Natural killer cell (primary cell): ENCODE measurements around the gene RAB6B. TPM values are rescaled to one million over a fixed set of nuclear protein-coding genes. Genes with fewer than 3 reads are reported as not detected.

Experiments
- ATAC-seq, 3 donors: fragments of 150-1000 bp in 2 of 3; fragments of 200-7000 bp in 1 of 3; cut with Tn5 transposase; 1 replicate in 1 of 3; 2 replicates in 2 of 3; pipeline ENCODE4 v1.10.0; 2021; ENCODE audit warnings: mild to moderate bottlenecking in 2 of 3, moderate library complexity in 2 of 3
- DNase-seq, 2 donors: peaks; one replicate each; pipeline versions ENCODE4 v3.0.0 to v3.0.0-alpha.2; 2013 to 2021; ENCODE audit warnings: mixed read lengths in 1 of 2
- H3K27ac ChIP-seq: one replicate; pipeline ENCODE4 v1.5.1; 2013; ENCODE audit warnings: mild to moderate bottlenecking, low read length
- H3K27me3 ChIP-seq: one replicate; pipeline ENCODE4 v1.6.1; 2013; ENCODE audit warnings: low read length; ENCODE audit not compliant: control insufficient read depth, insufficient read depth
- H3K36me3 ChIP-seq: one replicate; pipeline ENCODE4 v1.6.1; 2013; ENCODE audit warnings: low read length; ENCODE audit not compliant: control insufficient read depth, insufficient read depth
- H3K4me1 ChIP-seq: one replicate; pipeline ENCODE4 v1.6.1; 2013; ENCODE audit warnings: low read length; ENCODE audit not compliant: control insufficient read depth, insufficient read depth
- H3K4me3 ChIP-seq: one replicate; pipeline ENCODE4 v1.5.1; 2013; ENCODE audit warnings: low read length
- H3K9me3 ChIP-seq: one replicate; pipeline ENCODE4 v1.6.1; 2013; ENCODE audit warnings: low read length; ENCODE audit not compliant: control insufficient read depth, insufficient read depth
- H3K27ac Mint-ChIP-seq, 2 donors: one replicate each; pipeline ENCODE4 v1.8.0; 2022; ENCODE audit warnings: mild to moderate bottlenecking in 2 of 2, mixed read lengths in 2 of 2, moderate library complexity in 1 of 2
- H3K27me3 Mint-ChIP-seq, 2 donors: one replicate each; pipeline ENCODE4 v1.8.0; 2022; ENCODE audit warnings: low read depth in 2 of 2, mixed read lengths in 2 of 2
- H3K36me3 Mint-ChIP-seq: one replicate; pipeline ENCODE4 v1.8.0; 2022; ENCODE audit warnings: mixed read lengths
- H3K4me1 Mint-ChIP-seq, 2 donors: one replicate each; pipeline ENCODE4 v1.8.0; 2022; ENCODE audit warnings: mixed read lengths in 2 of 2
- H3K4me3 Mint-ChIP-seq: one replicate; pipeline ENCODE4 v1.8.0; 2022; ENCODE audit warnings: mild to moderate bottlenecking, moderate library complexity, mixed read lengths
- H3K9me3 Mint-ChIP-seq, 2 donors: one replicate each; pipeline ENCODE4 v1.8.0; 2022; ENCODE audit warnings: mixed read lengths in 2 of 2
- CTCF ChIP-seq: fragments of 200-600 bp; IDR thresholded peaks from one replicate; pipeline ENCODE4 v1.8.0; 2022; ENCODE audit warnings: antibody characterized with exemption
- WGBS: methylation state at CpG from one replicate; pipeline ENCODE4 v1.1.7; 2013; ENCODE audit warnings: missing lambda C conversion rate; ENCODE audit not compliant: insufficient coverage; 5-methylcytosine and 5-hydroxymethylcytosine counted together
- intact Hi-C: fragments of 100-400 bp; cut with micrococcal nuclease; formaldehyde crosslinking; loops from one replicate; pipeline ENCODE4 v1.14.2; 2022
- total RNA-seq, 4 donors: library from RNA; stranded (reverse); fragments of 120-200 nt in 1 of 4; gene quantifications; one replicate each; pipeline versions ENCODE4 v1.2.3 to v1.2.4, GENCODE V29; 2013 to 2022

Gene RAB6B
- total RNA-seq, 3 donors from 2014 or later (not counting 1 experiment from before 2014, with no cell fraction given), result 1.4 to 2.7 (median 1.6) TPM

DNA sequence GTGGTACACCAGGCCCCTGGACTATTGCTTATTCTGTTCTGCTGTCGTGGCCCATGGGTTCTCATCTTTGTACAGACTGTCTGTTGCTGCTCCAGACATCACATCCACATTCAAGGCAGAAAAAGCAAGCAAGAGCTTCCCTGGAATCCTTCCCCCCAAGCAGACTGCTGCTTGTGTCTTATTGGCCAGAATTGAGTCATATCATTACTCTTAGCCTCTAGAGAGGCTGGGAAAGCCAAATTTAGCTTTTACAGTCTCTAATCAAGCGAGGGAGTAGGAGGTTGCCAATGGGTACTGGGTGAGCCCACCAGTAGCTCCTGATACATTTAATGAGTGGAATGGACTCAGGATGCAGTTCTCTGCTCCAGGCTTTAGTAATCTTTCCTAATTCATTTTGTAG, 39.4 kb downstream of the RAB6B start:
- H3K36me3 ChIP-seq, result no peaks in the 10 kb centered on the region
- H3K4me1 ChIP-seq, result no peaks in the 10 kb centered on the region
- intact Hi-C loops, result no loop called here
- H3K27me3 Mint-ChIP-seq, result no peaks in the 10 kb centered on the region
- H3K9me3 ChIP-seq, result no peaks in the 10 kb centered on the region
- no peak for DNase-seq
- no peak for TF ChIP-seq CTCF
- no peak for ATAC-seq
- no peaks in the 10 kb centered on the region for H3K36me3 Mint-ChIP-seq
- peaks cover 0 to 12% of the 10 kb centered on the region in 2 donors for H3K4me1 Mint-ChIP-seq
- no peak overlapping the region for H3K27ac Mint-ChIP-seq
- no peak overlapping the region for H3K4me3 Mint-ChIP-seq
- H3K27me3 ChIP-seq, result no peaks in the 10 kb centered on the region
- no peaks in the 10 kb centered on the region for H3K9me3 Mint-ChIP-seq
- 78% methylated on average over 2 of the region's 2 CpGs for WGBS
- no peak overlapping the region for H3K4me3 ChIP-seq
- no peak overlapping the region for H3K27ac ChIP-seq

GRCh38 chr3:133855772-133856171, 39.9 kb downstream of the RAB6B start:
- Histone ChIP-seq H3K4me1 (no peaks in the 10 kb centered on the region), H3K27ac (no peak overlapping the region), H3K9me3 (no peaks in the 10 kb centered on the region), H3K4me3 (no peak overlapping the region), H3K27me3 (no peaks in the 10 kb centered on the region), H3K36me3 (no peaks in the 10 kb centered on the region)
- DNase-seq (no peak), ATAC-seq (no peak)
- Mint-ChIP-seq H3K36me3 (no peaks in the 10 kb centered on the region), H3K4me3 (no peak overlapping the region), H3K27me3 (no peaks in the 10 kb centered on the region), H3K27ac (no peak overlapping the region), H3K9me3 (no peaks in the 10 kb centered on the region), H3K4me1 (peaks cover 0 to 16% of the 10 kb centered on the region in 2 donors)
- TF ChIP-seq CTCF, result no peak
- intact Hi-C loops, result no loop called here
- WGBS, result 69% methylated on average over 6 of the region's 6 CpGs

GRCh38 chr3:133855002-133855370, 40.7 kb downstream of the RAB6B start:
- 91% methylated on average over 4 of the region's 4 CpGs for WGBS
- Mint-ChIP-seq H3K4me3 (no peak overlapping the region), H3K4me1 (peaks cover 0 to 16% of the 10 kb centered on the region in 2 donors), H3K27me3 (peaks cover 0 to 5% of the 10 kb centered on the region in 2 donors), H3K27ac (no peak overlapping the region), H3K9me3 (no peaks in the 10 kb centered on the region), H3K36me3 (no peaks in the 10 kb centered on the region)
- H3K4me1 ChIP-seq, result no peaks in the 10 kb centered on the region
- no peak for TF ChIP-seq CTCF
- ATAC-seq (no peak), DNase-seq (no peak)
- H3K36me3 ChIP-seq, result no peaks in the 10 kb centered on the region
- no peak overlapping the region for H3K4me3 ChIP-seq
- no peaks in the 10 kb centered on the region for H3K9me3 ChIP-seq
- no peak overlapping the region for H3K27ac ChIP-seq
- intact Hi-C loops, result no loop called here
- no peaks in the 10 kb centered on the region for H3K27me3 ChIP-seq

DNA sequence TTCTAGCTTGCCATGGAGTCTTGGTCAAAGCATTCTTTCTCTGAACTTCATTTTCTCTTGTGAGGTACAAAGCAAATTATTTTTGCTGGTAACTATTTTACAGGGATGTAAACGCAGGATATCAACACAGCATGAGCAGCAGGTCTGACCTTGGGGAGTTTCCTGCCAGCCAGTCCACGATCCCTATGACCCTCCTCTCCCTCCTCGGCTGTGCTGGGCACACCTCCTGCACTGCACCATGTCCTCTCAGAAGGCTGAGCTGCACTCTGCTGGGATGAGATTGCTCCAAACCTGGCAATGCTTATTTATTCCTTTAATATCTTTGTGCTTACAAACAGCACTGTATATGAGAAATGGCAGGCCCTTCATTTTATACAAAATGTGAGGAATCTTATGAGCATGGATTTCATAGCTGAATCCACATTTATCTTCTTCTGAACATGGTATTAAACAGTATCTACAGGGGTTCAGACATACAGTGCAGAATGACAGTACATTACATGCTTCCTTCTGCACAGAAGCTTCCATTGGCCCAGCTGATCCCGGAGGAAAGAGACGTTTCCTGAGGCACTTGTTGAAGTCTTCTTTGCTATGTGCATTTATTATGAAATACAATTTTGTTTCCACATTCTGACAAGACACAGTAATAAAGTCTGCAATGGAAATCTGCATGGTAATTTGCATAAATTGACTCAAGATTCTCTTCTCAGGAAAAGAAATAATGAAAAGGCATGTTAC, 41.2 kb downstream of the RAB6B start:
- TF ChIP-seq CTCF, result no peak
- H3K9me3 Mint-ChIP-seq, result no peaks in the 10 kb centered on the region
- no peaks in the 10 kb centered on the region for H3K4me1 ChIP-seq
- ATAC-seq (no peak), DNase-seq (no peak)
- no peaks in the 10 kb centered on the region for H3K9me3 ChIP-seq
- H3K27me3 ChIP-seq, result no peaks in the 10 kb centered on the region
- no peaks in the 10 kb centered on the region for H3K36me3 ChIP-seq
- H3K4me3 ChIP-seq, result no peak overlapping the region
- no peaks in the 10 kb centered on the region for H3K36me3 Mint-ChIP-seq
- peaks cover 0 to 7% of the 10 kb centered on the region in 2 donors for H3K27me3 Mint-ChIP-seq
- 89% methylated on average over 5 of the region's 5 CpGs for WGBS
- H3K27ac Mint-ChIP-seq, result no peak overlapping the region
- no peak overlapping the region for H3K27ac ChIP-seq
- H3K4me3 Mint-ChIP-seq, result no peak overlapping the region
- intact Hi-C loops, result no loop called here
- peaks cover 0 to 16% of the 10 kb centered on the region in 2 donors for H3K4me1 Mint-ChIP-seq
